ENCODE results near the gene CYP2A7.
A peak's percentile ranks its signal among the peaks of the same experiment; 100 is the strongest.
"Not testable (repeated sequence)": the region's sequence is repeated elsewhere in the genome, so short reads cannot be mapped to it uniquely, and the experiment has no call there.

CYP2A7 gene, protein sequence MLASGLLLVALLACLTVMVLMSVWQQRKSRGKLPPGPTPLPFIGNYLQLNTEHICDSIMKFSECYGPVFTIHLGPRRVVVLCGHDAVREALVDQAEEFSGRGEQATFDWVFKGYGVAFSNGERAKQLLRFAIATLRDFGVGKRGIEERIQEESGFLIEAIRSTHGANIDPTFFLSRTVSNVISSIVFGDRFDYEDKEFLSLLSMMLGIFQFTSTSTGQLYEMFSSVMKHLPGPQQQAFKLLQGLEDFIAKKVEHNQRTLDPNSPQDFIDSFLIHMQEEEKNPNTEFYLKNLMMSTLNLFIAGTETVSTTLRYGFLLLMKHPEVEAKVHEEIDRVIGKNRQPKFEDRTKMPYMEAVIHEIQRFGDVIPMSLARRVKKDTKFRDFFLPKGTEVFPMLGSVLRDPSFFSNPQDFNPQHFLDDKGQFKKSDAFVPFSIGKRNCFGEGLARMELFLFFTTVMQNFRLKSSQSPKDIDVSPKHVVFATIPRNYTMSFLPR

DNA sequence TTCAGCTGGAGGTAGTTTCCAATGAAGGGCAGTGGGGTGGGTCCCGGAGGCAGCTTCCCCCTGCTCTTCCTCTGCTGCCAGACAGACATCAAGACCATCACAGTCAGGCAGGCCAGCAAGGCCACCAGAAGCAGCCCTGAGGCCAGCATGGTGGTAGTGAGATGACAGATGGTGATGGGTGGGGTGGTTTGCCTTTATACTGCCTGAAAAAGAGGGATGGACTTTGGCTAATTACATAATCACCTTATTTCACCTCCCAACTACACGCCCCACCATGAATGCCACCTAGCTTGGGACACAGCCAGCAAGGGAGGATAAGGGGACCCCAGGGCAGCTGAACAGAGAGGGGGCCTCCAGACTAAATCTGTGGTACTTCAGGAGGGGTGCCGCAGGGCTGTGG lies at the start of gene CYP2A7:
Gene CYP2A7, minus strand, starts transcription at position 170 of the 400 bp plus-strand sequence. Its CDS starts 21 bp downstream, at position 149.
- H3K36me3 ChIP-seq (ENCODE audit: control insufficient read depth, insufficient read depth, low read length); H3K9ac ChIP-seq (ENCODE audit: low read length); H3K4me3 ChIP-seq (ENCODE audit: low read length); H3K27ac ChIP-seq (ENCODE audit: low read depth, low read length); H3K4me1 ChIP-seq (ENCODE audit: control insufficient read depth, insufficient read depth, low read length); H3K27me3 ChIP-seq (ENCODE audit: control insufficient read depth, insufficient read depth, low read length): not testable (repeated sequence)

DNA sequence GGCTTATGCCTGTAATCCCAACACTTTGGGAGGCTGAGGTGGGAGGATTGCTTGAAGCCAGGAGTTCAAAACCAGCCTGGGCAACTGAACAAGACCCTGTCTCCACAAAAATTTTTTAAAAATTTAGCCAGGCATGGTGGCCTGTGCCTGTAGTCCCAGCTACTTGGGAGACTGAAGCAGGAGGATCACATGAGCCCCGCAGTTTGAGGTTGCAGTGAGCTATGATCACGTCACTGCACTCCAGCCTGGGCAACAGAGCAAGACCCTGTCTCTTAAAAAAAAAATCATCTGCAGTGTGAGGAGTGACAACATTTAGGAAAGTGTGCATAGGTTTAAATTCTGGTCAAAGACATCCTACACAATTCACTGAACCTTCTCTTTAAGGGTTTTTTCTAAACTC lies 48.8 kb upstream of the CYP2A7 start:
- H3K4me3 ChIP-seq (ENCODE audit: low read length); H3K27me3 ChIP-seq (ENCODE audit: control insufficient read depth, insufficient read depth, low read length); H3K4me1 ChIP-seq (ENCODE audit: control insufficient read depth, insufficient read depth, low read length); H3K27ac ChIP-seq (ENCODE audit: low read depth, low read length); H3K36me3 ChIP-seq (ENCODE audit: control insufficient read depth, insufficient read depth, low read length); H3K9ac ChIP-seq (ENCODE audit: low read length): not testable (repeated sequence)

DNA sequence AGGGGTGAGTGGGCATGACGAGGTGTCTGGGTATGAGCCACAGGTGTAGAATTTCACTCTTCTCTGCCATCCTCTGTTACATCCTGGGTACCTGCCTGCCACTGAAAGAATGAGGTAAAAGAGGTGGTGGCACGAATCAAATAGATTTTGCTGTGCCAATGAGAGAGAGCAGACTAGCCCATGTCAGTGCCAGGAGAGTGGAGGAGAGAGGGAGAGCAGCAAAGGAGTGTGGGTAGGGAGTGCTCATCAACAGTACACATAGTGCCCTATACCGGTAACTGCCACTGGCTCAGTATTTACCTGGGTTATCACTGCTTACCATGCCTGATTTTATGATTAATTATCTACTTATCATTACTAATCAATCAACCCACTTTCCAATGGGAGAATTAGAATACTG lies 47.9 kb upstream of the CYP2A7 start:
- not testable (repeated sequence) for H3K4me3 ChIP-seq (ENCODE audit: low read length); H3K27me3 ChIP-seq (ENCODE audit: control insufficient read depth, insufficient read depth, low read length); H3K27ac ChIP-seq (ENCODE audit: low read depth, low read length); H3K9ac ChIP-seq (ENCODE audit: low read length); H3K4me1 ChIP-seq (ENCODE audit: control insufficient read depth, insufficient read depth, low read length); H3K36me3 ChIP-seq (ENCODE audit: control insufficient read depth, insufficient read depth, low read length)

DNA sequence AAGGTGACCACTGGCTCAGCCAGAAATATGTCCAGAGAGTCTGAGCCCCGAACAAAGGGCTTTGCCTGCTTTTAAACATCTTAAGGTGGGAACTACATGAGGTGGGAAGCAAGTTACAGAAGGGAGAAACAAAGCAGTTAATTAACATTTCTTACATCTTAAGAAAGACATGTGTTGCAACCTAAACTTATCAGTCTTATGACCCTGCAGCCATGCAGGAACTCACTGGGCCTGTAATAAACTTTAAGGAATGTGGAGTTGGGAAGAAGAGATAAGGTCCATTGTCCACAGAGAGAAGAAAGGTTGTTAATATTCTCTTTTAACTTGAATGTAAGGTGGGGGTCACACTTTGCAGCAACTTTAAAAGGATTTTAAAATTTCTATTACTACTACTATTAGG lies 46.8 kb upstream of the CYP2A7 start:
- H3K4me1 ChIP-seq (ENCODE audit: control insufficient read depth, insufficient read depth, low read length), result no peaks in the 10 kb centered on the region
- no peaks in the 10 kb centered on the region for H3K27me3 ChIP-seq (ENCODE audit: control insufficient read depth, insufficient read depth, low read length)
- H3K4me3 ChIP-seq (ENCODE audit: low read length), result no peak overlapping the region
- H3K9ac ChIP-seq (ENCODE audit: low read length), result no peak overlapping the region
- no peaks in the 10 kb centered on the region for H3K36me3 ChIP-seq (ENCODE audit: control insufficient read depth, insufficient read depth, low read length)
- H3K27ac ChIP-seq (ENCODE audit: low read depth, low read length), result no peak overlapping the region

DNA sequence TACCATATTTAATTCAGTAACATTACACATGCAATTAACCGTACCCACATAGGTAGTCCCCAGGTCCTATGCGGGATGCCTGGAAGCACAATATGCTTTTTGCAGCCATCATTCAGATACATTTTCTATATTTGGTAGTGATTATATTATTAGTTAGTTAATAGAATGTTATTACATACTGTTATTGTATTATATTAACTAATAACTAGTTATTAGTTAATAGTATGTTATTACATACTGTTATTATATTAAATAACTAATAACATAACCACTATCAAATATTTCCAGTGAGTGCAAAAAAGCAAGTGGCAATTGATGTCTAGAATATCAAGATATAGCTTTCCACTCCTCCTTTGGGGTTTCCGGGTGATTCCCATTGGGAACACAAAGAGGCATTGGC lies 45.5 kb upstream of the CYP2A7 start:
- Histone ChIP-seq H3K27ac (ENCODE audit: low read depth, low read length) (no peak overlapping the region), H3K4me3 (ENCODE audit: low read length) (no peak overlapping the region), H3K9ac (ENCODE audit: low read length) (no peak overlapping the region), H3K27me3 (ENCODE audit: control insufficient read depth, insufficient read depth, low read length) (no peaks in the 10 kb centered on the region), H3K4me1 (ENCODE audit: control insufficient read depth, insufficient read depth, low read length) (no peaks in the 10 kb centered on the region), H3K36me3 (ENCODE audit: control insufficient read depth, insufficient read depth, low read length) (no peaks in the 10 kb centered on the region)

DNA sequence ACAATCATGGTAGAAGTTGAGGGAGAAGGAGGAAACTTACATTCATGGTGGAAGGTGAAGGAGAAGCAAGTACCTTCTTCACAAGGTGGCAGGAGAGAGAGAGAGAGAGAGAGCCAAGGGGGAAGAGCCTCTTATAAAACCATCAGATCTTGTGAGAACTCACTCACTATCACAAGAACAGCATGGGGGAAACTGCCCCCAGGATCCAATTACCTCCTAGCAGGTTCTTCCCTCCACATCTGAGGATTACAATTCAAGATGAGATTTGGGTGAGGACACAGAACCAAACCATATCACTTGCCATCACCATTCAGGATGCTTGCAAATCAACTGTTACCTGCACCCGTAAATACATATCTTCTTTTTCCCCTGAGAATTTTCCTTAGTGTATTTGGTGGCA lies 44.2 kb upstream of the CYP2A7 start:
- H3K4me1 ChIP-seq (ENCODE audit: control insufficient read depth, insufficient read depth, low read length); H3K27ac ChIP-seq (ENCODE audit: low read depth, low read length); H3K4me3 ChIP-seq (ENCODE audit: low read length): not testable (repeated sequence)

DNA sequence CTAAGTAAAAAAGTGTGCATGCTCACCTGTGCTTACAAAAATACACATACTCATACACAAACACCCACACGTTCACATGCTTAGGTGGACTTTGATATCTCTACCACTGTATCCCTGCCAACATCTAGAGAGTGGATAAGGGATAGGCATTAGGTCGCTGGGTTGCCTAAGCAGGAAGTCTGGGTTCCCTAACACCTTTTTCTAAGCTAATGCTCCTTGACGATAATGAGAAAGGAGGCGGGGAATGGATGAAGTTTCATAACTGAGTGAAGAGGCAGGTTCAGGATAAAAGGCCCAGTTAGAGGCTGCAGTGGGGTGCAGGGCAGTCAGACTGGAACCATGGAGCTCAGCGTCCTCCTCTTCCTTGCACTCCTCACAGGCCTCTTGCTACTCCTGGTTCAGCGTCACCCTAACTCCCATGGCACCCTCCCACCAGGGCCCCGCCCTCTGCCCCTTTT lies 41.9 kb upstream of the CYP2A7 start:
- Histone ChIP-seq H3K27ac (ENCODE audit: low read depth, low read length) (peak overlapping the region; percentile 3), H3K36me3 (ENCODE audit: control insufficient read depth, insufficient read depth, low read length) (no peaks in the 10 kb centered on the region), H3K4me3 (ENCODE audit: low read length) (no peak overlapping the region), H3K4me1 (ENCODE audit: control insufficient read depth, insufficient read depth, low read length) (no peaks in the 10 kb centered on the region), H3K9ac (ENCODE audit: low read length) (no peak overlapping the region), H3K27me3 (ENCODE audit: control insufficient read depth, insufficient read depth, low read length) (no peaks in the 10 kb centered on the region)

More for the DNA sequence above, 44.2 kb upstream of the CYP2A7 start:
- H3K27me3 ChIP-seq (ENCODE audit: control insufficient read depth, insufficient read depth, low read length); H3K36me3 ChIP-seq (ENCODE audit: control insufficient read depth, insufficient read depth, low read length); H3K9ac ChIP-seq (ENCODE audit: low read length): not testable (repeated sequence)

DNA sequence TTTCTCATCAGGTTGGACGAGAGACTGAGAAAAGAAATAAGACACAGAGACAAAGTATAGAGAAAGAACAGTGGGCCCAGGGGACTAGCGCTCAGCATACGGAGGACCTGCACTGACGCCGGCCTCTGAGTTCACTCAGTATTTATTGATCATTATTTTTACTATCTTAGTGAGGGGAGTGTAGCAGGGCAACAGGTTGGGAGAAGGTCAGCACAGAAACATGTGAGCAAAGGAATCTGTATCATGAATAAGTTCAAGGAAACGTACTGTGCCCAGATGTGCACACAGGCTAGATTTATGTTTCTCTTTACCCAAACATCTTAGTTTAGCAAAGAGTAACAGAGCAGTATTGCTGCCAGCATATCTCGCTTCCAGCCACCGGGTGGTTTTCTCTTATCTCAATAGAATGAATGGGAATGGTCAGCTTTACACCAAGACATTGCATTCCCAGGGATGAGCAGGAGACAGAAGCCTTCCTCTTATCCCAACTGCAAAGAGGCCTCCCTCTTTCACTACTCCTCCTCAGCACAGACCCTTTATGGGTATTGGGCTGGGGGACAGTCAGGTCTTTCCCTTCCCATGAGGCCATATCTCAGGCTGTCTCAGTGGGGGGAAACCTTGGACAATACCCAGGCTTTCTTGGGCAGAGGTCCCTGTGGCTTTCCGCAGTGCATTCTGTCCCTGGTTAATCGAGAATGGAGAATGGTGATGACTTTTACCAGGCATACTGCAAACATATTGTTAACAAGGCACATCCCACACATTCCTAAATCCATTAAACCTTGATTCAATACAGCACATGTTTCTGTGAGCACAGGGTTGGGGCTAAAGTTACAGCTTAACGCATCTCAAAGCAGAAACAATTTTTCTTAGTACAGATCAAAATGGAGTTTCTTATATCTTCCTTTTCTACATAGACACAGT lies 40.5 kb upstream of the CYP2A7 start:
- not testable (repeated sequence) for H3K27ac ChIP-seq (ENCODE audit: low read depth, low read length); H3K4me3 ChIP-seq (ENCODE audit: low read length); H3K27me3 ChIP-seq (ENCODE audit: control insufficient read depth, insufficient read depth, low read length); H3K36me3 ChIP-seq (ENCODE audit: control insufficient read depth, insufficient read depth, low read length); H3K4me1 ChIP-seq (ENCODE audit: control insufficient read depth, insufficient read depth, low read length); H3K9ac ChIP-seq (ENCODE audit: low read length)

DNA sequence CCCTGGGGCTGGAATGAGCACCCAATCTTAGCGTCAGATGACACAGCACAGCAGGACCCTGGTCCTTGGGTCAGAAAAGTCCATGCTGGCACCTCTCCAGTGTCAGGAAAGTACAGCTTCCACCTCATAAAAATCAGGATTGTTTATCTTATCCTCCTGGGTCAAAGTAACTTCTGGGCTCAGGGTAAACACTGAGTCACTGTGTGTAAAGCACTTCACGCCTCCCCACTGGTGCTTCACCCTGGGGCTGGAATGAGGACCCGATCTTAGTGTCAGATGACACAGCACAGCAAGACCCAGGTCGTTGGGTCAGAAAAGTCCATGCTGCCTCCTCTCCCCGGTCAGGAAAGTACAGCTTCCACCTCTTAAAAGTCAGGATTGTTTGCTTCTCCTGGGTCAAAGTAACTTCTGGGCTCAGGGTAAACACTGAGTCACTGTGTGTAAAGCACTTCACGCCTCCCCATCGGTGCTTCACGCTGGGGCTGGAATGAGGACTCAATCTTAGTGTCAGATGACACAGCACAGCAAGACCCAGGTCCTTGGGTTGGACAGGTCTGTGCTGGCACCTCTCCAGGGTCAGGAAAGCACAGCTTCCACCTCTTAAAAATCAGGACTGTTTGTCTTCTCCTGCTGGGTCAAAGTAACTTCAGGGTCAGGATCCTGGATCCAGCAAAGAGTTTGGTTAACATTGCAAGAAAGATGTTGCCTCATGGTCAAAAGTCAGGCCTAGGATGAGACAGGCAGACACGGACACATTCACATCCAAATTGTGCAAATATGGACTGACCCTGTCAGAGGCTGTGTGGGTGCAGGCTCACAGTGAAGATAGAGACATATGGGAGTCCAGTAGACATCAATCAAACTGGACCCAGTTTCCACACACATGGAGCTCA lies 39.2 kb upstream of the CYP2A7 start:
- no peak overlapping the region for H3K27ac ChIP-seq (ENCODE audit: low read depth, low read length)
- H3K27me3 ChIP-seq (ENCODE audit: control insufficient read depth, insufficient read depth, low read length), result no peaks in the 10 kb centered on the region
- H3K36me3 ChIP-seq (ENCODE audit: control insufficient read depth, insufficient read depth, low read length), result no peaks in the 10 kb centered on the region
- H3K4me1 ChIP-seq (ENCODE audit: control insufficient read depth, insufficient read depth, low read length), result no peaks in the 10 kb centered on the region
- no peak overlapping the region for H3K9ac ChIP-seq (ENCODE audit: low read length)
- no peak overlapping the region for H3K4me3 ChIP-seq (ENCODE audit: low read length)

DNA sequence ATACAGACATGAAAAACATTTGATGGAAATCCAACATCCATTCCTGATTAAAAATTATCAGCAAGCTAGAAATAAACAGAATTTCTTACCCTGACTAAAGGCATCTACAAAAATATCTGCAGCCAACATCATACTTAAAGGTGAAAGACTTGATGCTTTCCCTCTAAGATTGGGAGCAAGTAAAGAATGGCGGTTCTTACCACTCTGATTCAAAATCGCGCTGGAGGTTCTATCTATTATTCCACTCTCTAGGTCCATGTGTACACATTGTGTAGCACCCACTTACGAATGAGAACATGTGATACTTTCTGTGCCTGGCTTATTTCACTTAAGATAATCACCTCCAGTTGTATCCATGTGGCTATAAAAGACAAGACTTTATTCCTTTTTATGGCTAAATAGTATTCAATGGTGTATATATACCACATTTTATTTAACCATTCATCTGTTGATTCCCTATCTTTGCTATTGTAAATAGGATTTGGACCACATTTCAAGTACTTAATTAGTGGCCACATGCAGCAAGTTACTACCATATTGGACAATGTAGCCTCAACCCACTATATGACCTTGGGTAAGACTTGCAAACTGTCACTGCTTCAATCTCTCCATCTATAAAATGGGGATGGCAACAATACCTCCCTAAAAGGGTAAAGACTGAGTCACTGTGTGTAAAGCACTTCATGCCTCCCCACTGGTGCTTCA lies 38.4 kb upstream of the CYP2A7 start:
- H3K27ac ChIP-seq (ENCODE audit: low read depth, low read length), result no peak overlapping the region
- no peaks in the 10 kb centered on the region for H3K36me3 ChIP-seq (ENCODE audit: control insufficient read depth, insufficient read depth, low read length)
- H3K4me3 ChIP-seq (ENCODE audit: low read length), result no peak overlapping the region
- no peaks in the 10 kb centered on the region for H3K4me1 ChIP-seq (ENCODE audit: control insufficient read depth, insufficient read depth, low read length)
- no peaks in the 10 kb centered on the region for H3K27me3 ChIP-seq (ENCODE audit: control insufficient read depth, insufficient read depth, low read length)
- H3K9ac ChIP-seq (ENCODE audit: low read length), result no peak overlapping the region

DNA sequence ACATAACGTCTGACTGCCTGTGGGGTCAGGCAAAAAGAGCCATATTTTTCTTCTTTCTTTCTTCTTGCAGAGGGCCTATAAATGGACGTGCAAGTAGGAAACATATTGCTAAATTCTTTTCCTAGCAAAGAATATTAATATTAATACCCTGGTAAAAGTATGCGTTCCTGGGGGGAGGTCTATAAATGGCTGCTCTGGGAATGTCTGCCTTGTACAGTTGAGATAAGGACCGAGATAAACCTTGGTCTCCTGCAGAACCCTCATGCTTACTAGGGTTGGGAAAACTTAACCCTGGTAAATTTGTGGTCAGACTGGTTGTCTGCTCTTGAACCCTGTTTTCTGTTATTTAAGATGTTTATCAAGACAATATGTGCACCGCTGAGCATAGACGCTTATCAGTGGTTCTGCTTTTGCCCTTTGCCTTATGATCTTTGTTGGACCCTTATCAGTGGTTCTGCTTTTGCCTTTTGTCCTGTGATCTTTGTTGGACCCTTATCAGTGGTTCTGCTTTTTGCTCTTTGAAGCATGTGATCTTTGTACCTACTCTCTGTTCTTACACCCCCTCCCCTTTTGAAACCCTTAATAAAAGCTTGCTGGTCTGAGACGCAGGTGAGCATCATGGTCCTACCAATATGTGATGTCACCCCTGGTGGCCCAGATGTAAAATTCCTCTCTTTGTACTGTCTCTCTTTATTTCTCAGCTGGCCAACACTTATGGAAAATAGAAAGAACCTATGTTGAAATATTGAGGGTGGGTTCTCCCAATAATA lies 37.7 kb upstream of the CYP2A7 start:
- not testable (repeated sequence) for H3K36me3 ChIP-seq (ENCODE audit: control insufficient read depth, insufficient read depth, low read length); H3K4me1 ChIP-seq (ENCODE audit: control insufficient read depth, insufficient read depth, low read length); H3K27me3 ChIP-seq (ENCODE audit: control insufficient read depth, insufficient read depth, low read length); H3K9ac ChIP-seq (ENCODE audit: low read length); H3K27ac ChIP-seq (ENCODE audit: low read depth, low read length); H3K4me3 ChIP-seq (ENCODE audit: low read length)
